CD4-positive, CD25-positive, alpha-beta regulatory T cell (primary cell): ENCODE results near the gene DENND2D. TPM values are rescaled to one million over a fixed set of nuclear protein-coding genes. Genes with fewer than 3 reads are reported as not detected.

Source experiments
- ATAC-seq, 2 donors: fragments of 150-1000 bp; cut with Tn5 transposase; one replicate each; pipeline ENCODE4 v1.10.0; 2021; ENCODE audit warnings: low read depth in 2 of 2, moderate number of reproducible peaks in 2 of 2, moderate library complexity in 1 of 2
- DNase-seq, 3 donors: peaks; one replicate each; pipeline versions ENCODE4 v3.0.0 to v3.0.0-alpha.2; 2012 to 2022; ENCODE audit warnings: mixed read lengths in 1 of 3
- H3K27ac ChIP-seq: one replicate; pipeline ENCODE4 v1.7.0; 2013; ENCODE audit warnings: mild to moderate bottlenecking, low read length; ENCODE audit not compliant: insufficient read depth, poor library complexity, severe bottlenecking
- H3K27me3 ChIP-seq: one replicate; pipeline ENCODE4 v1.7.0; 2013; ENCODE audit warnings: low read length; ENCODE audit not compliant: control insufficient read depth, insufficient read depth
- H3K36me3 ChIP-seq: one replicate; pipeline ENCODE4 v1.7.0; 2013; ENCODE audit warnings: mild to moderate bottlenecking, low read length, moderate library complexity; ENCODE audit not compliant: control insufficient read depth, insufficient read depth
- H3K4me1 ChIP-seq: 2 replicates; pipeline ENCODE4 v1.7.0; 2013; ENCODE audit warnings: mild to moderate bottlenecking, low read length; ENCODE audit not compliant: insufficient read depth, control insufficient read depth, poor library complexity, severe bottlenecking
- H3K4me3 ChIP-seq: one replicate; pipeline ENCODE4 v1.7.0; 2013; ENCODE audit warnings: low read depth, mild to moderate bottlenecking, low read length, moderate library complexity
- H3K9me3 ChIP-seq, 2 experiments: 1 replicate in 1 of 2; 2 replicates in 1 of 2; pipeline ENCODE4 v1.7.0; 2013; ENCODE audit warnings: low read length in 2 of 2, mild to moderate bottlenecking in 1 of 2, moderate library complexity in 1 of 2; ENCODE audit not compliant: control insufficient read depth in 2 of 2
- H3K27ac Mint-ChIP-seq, 3 donors: one replicate each; pipeline ENCODE4 v1.8.0; 2020 to 2022; ENCODE audit warnings: mild to moderate bottlenecking in 3 of 3, mixed read lengths in 3 of 3, moderate library complexity in 2 of 3
- H3K27me3 Mint-ChIP-seq: one replicate; pipeline ENCODE4 v1.8.0; 2022; ENCODE audit warnings: mild to moderate bottlenecking, mixed read lengths
- H3K36me3 Mint-ChIP-seq: one replicate; pipeline ENCODE4 v1.8.0; 2020; ENCODE audit warnings: mixed read lengths
- H3K4me1 Mint-ChIP-seq, 4 donors: one replicate each; pipeline ENCODE4 v1.8.0; 2020 to 2022; ENCODE audit warnings: mixed read lengths in 4 of 4, mild to moderate bottlenecking in 1 of 4
- H3K4me3 Mint-ChIP-seq, 4 donors: one replicate each; pipeline ENCODE4 v1.8.0; 2020 to 2022; ENCODE audit warnings: mild to moderate bottlenecking in 4 of 4, mixed read lengths in 4 of 4, moderate library complexity in 3 of 4
- H3K9me3 Mint-ChIP-seq, 7 donors: one replicate each; pipeline ENCODE4 v1.8.0; 2020 to 2022; ENCODE audit warnings: mixed read lengths in 7 of 7, mild to moderate bottlenecking in 3 of 7, moderate library complexity in 2 of 7
- polyA plus RNA-seq, 4 donors: library from polyadenylated mRNA; unstranded; fragments of 300-500 nt; fragmentation: Illumina TruSeq; gene quantifications; one replicate each; pipeline ENCODE4 v1.2.3, GENCODE V29; 2021
- total RNA-seq: library from RNA; stranded (reverse); gene quantifications from one replicate; pipeline ENCODE4 v1.2.3, GENCODE V29; 2022

The DENND2D gene
- total and polyA plus RNA-seq, 5 donors from 2014 or later = 83.8 to 196 (median 106) TPM

- DNase-seq (no peak), ATAC-seq (no peak)
- H3K4me3 Mint-ChIP-seq = peak overlapping the region; percentile 85 to 98 (median 96)
- H3K36me3 Mint-ChIP-seq = peaks cover 7% of the 10 kb centered on the region
- Histone ChIP-seq H3K4me3 (peak overlapping the region; percentile 30), H3K27me3 (no peaks in the 10 kb centered on the region), H3K27ac (peak overlapping the region; percentile 90), H3K36me3 (no peaks in the 10 kb centered on the region), H3K4me1 (peaks cover 57% of the 10 kb centered on the region), H3K9me3 (no peaks in the 10 kb centered on the region)
- H3K27ac Mint-ChIP-seq = peak overlapping the region; percentile 78 to 95 (median 93)
- H3K27me3 Mint-ChIP-seq = peaks cover 9% of the 10 kb centered on the region
- H3K9me3 Mint-ChIP-seq = peaks cover 0 to 2% (median 0%) of the 10 kb centered on the region in 7 donors
- H3K4me1 Mint-ChIP-seq = peaks cover 10 to 89% (median 59%) of the 10 kb centered on the region in 4 donors
Measured at GRCh38 chr1:111204983-111205713, 4.7 kb upstream of the DENND2D start.

GRCh38 chr1:111204201-111204982 is 3.9 kb upstream of the DENND2D start:
- Mint-ChIP-seq H3K27me3 (peaks cover 9% of the 10 kb centered on the region), H3K4me1 (peaks cover 10 to 87% (median 58%) of the 10 kb centered on the region in 4 donors), H3K27ac (peak overlapping the region; percentile 78 to 95 (median 95)), H3K9me3 (peaks cover 0 to 2% (median 0%) of the 10 kb centered on the region in 7 donors), H3K36me3 (peaks cover 12% of the 10 kb centered on the region), H3K4me3 (peak overlapping the region; percentile 95 to 98 (median 98))
- Histone ChIP-seq H3K4me3 (peak overlapping the region; percentile 30), H3K36me3 (no peaks in the 10 kb centered on the region), H3K27me3 (no peaks in the 10 kb centered on the region), H3K27ac (peak overlapping the region; percentile 90), H3K4me1 (peaks cover 64% of the 10 kb centered on the region), H3K9me3 (no peaks in the 10 kb centered on the region)
- ATAC-seq (peak; percentile 77 to 78), DNase-seq (peak; percentile 68 to 87 (median 69))

DNA sequence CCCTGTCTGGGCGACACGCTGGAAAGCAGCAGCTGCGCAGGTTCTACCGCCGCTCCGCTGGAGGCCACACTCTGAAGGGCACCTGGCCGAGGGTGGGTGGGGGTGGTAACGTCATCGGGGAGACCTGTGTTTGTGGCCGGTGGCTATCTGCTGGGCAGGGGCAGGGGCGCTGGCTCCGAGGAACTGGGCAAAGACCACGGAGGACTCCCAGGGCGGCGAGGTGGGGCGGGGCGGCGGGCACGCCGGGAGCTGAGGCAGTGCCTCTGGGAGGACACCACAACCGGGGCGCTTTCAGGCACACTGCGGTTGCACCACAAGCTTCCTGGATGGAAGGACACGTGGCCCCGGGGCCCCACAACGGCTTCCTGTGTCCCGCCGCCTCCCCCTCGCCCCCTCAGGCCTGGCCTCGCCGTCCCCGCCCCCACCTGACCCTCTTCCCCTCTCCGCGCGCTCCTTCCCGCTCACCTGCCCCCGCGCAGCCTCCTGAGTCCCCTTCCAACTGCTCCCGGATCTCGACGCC is 3.3 kb upstream of the DENND2D start:
- H3K4me3 Mint-ChIP-seq = peak overlapping the region; percentile 95 to 98 (median 98)
- DNase-seq = peak; percentile 77 to 91 (median 79)
- peaks cover 14% of the 10 kb centered on the region for H3K36me3 Mint-ChIP-seq
- Histone ChIP-seq H3K27ac (peak overlapping the region; percentile 90), H3K36me3 (no peaks in the 10 kb centered on the region), H3K9me3 (no peaks in the 10 kb centered on the region), H3K4me1 (peaks cover 70% of the 10 kb centered on the region), H3K27me3 (no peaks in the 10 kb centered on the region), H3K4me3 (peak overlapping the region; percentile 70)
- peak overlapping the region; percentile 95 to 99 (median 96) for H3K27ac Mint-ChIP-seq
- peaks cover 9% of the 10 kb centered on the region for H3K27me3 Mint-ChIP-seq
- peak; percentile 59 to 62 for ATAC-seq
- H3K4me1 Mint-ChIP-seq = peaks cover 10 to 82% (median 57%) of the 10 kb centered on the region in 4 donors
- H3K9me3 Mint-ChIP-seq = peaks cover 0 to 2% (median 0%) of the 10 kb centered on the region in 7 donors

DNA sequence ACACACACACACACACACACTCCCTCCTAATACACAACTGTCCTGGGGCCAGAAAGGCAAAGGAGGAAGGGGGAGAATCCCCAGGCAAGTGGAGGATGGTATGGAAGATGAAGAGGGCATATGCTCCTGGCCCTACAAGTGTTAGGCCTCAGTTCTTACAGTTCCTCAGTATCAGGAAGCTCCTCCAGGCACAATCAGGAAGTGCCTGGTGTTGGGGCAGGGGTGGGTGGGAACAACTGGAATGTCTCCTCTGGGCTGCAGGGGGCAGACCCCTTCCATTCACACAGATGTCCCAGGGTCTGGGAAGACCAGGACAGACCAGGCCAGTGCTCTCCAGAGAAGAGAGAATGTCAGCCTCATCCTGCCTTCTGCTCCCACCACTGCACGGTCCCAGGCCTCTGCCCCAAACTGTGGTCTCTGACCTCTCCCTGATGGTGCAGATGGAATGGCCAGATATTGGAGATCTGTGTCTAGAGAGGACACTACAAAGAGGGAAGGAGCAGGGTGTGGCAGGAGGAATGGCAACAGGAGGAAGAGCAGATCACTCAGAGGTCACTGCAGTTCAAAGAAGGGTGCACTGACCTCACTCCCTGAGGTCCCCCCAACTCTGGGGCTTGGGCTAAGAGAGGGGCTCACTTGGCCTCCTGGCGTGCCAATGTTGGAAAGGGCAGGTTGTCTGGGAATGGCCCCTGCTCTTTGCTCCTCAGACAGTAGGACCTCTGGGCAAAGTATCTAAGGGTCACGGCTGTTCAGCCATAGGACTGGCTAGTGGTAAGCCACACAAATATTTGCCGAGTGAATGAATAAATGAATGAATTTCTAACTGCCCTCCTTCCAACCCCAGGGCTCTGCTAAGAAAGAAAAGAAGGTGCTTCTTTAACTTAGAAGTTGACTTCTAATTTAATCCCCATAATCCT is 2.5 kb upstream of the DENND2D start:
- ATAC-seq (no peak), DNase-seq (no peak)
- H3K27ac ChIP-seq = peak overlapping the region; percentile 90
- Mint-ChIP-seq H3K9me3 (no peaks in the 10 kb centered on the region), H3K27ac (peak overlapping the region; percentile 95 to 99 (median 96)), H3K4me3 (peak overlapping the region; percentile 95 to 98 (median 98)), H3K27me3 (peaks cover 9% of the 10 kb centered on the region), H3K36me3 (peaks cover 22% of the 10 kb centered on the region), H3K4me1 (peaks cover 10 to 82% (median 52%) of the 10 kb centered on the region in 4 donors)
- peak overlapping the region; percentile 99 for H3K4me3 ChIP-seq
- H3K9me3 ChIP-seq = no peaks in the 10 kb centered on the region
- H3K36me3 ChIP-seq = peaks cover 5% of the 10 kb centered on the region
- H3K27me3 ChIP-seq = no peaks in the 10 kb centered on the region
- peaks cover 77% of the 10 kb centered on the region for H3K4me1 ChIP-seq

DNA sequence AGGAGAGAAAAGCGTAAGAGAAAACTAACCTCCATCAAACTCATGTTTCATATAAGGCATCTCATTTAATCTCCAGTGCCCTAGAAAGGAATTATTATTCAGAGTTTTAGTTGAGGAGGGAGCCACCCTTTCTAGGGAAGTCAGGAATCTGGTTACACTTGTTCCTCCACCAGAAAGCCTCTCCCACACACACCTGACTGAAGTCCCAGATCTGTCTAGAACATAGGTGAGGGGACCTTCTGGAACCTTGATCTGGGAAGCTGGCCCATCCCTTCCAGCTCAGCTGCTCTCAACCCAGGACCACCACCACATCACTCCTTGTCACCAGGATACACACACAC is 1.9 kb upstream of the DENND2D start:
- Histone ChIP-seq H3K9me3 (no peaks in the 10 kb centered on the region), H3K27ac (peak overlapping the region; percentile 90), H3K36me3 (peaks cover 10% of the 10 kb centered on the region), H3K4me1 (peaks cover 84% of the 10 kb centered on the region), H3K4me3 (peak overlapping the region; percentile 99), H3K27me3 (no peaks in the 10 kb centered on the region)
- Mint-ChIP-seq H3K4me3 (peak overlapping the region; percentile 95 to 98 (median 98)), H3K36me3 (peaks cover 28% of the 10 kb centered on the region), H3K9me3 (no peaks in the 10 kb centered on the region), H3K4me1 (peaks cover 15 to 82% (median 54%) of the 10 kb centered on the region in 4 donors), H3K27me3 (peaks cover 9% of the 10 kb centered on the region), H3K27ac (peak overlapping the region; percentile 95 to 99 (median 96))
- DNase-seq (no peak), ATAC-seq (no peak)

DNA sequence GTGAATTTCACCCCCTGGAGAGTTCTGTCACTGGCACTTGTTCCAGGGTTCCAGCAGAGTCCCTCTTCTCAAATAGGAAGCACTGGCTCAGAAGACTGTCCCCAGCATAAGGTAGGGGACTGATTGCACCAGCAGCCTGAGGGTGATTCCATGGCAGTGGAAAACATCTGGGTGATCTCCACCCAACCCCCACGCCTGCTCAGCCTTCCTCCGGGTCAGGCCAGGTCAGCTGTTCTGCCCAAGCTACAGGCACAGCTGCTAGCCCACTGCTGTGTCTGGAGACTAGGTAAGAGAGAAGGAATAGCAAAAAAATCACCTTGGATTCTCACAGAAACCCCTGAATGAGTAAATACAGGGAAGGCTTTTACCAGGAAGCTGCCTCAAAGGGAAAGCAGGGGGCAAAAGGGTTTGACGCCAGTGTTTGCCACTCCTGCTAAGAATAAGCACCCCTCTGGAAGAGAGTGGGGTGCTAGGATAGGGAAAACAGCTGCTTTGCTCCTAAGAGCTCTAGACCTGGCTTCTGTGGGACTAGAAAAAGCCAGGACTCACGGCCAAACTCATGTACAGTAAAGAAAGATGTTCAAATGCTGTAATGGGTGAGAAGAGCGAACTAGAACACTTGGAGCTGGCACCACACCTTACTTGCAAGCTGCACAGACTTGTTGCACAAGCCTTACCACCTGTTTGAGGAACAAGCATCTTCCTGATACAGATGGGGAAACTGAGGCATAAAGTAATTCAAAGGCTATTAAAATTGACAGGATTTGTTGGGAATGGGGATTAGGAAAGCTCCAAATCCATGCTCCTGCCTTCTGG is 1.0 kb upstream of the DENND2D start:
- no peak for DNase-seq

More for the DNA sequence above, 1.0 kb upstream of the DENND2D start:
- H3K36me3 Mint-ChIP-seq = peaks cover 37% of the 10 kb centered on the region
- H3K9me3 Mint-ChIP-seq = peaks cover 0 to 1% (median 0%) of the 10 kb centered on the region in 7 donors
- H3K4me1 ChIP-seq = peaks cover 92% of the 10 kb centered on the region
- H3K9me3 ChIP-seq = no peaks in the 10 kb centered on the region
- H3K4me1 Mint-ChIP-seq = peaks cover 19 to 84% (median 57%) of the 10 kb centered on the region in 4 donors
- H3K27ac ChIP-seq = peak overlapping the region; percentile 90
- H3K27me3 ChIP-seq = no peaks in the 10 kb centered on the region
- H3K4me3 Mint-ChIP-seq = peak overlapping the region; percentile 95 to 98 (median 98)
- H3K4me3 ChIP-seq = peak overlapping the region; percentile 99
- ATAC-seq = no peak
- H3K27me3 Mint-ChIP-seq = peaks cover 9% of the 10 kb centered on the region
- peak overlapping the region; percentile 95 to 99 (median 96) for H3K27ac Mint-ChIP-seq
- peaks cover 18% of the 10 kb centered on the region for H3K36me3 ChIP-seq
